HG03439 (cell line): ENCODE results near the gene HJURP.

Experiments
- ATAC-seq: cut with Tn5 transposase; IDR thresholded peaks from one replicate; pipeline ENCODE4 v1.9.1; 2021; ENCODE audit warnings: mild to moderate bottlenecking, moderate library complexity; ENCODE audit not compliant: unreplicated experiment

HJURP gene

DNA sequence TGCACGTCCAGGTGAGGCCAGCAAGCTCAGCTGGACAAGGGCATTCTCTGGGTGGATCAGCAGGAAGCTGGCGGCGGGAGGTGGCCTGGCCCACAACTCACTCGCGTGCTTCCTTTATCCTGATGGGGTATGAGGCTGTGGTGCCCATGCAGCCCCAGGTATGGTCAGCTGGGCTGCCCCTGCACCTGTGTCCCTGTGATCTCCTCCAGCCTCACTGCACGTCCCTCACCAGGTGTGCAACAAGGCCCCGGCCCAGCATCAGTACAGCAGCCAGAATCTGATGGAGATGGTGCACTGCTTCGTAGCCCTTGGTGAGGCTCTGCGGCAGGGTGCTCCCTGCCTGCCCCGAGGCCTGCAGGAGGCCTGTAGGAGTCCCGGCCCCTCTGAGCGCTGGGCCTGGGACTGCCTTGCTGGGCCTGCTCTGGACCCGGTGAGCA, 58.6 kb downstream of the HJURP start:
- ATAC-seq: no peak

DNA sequence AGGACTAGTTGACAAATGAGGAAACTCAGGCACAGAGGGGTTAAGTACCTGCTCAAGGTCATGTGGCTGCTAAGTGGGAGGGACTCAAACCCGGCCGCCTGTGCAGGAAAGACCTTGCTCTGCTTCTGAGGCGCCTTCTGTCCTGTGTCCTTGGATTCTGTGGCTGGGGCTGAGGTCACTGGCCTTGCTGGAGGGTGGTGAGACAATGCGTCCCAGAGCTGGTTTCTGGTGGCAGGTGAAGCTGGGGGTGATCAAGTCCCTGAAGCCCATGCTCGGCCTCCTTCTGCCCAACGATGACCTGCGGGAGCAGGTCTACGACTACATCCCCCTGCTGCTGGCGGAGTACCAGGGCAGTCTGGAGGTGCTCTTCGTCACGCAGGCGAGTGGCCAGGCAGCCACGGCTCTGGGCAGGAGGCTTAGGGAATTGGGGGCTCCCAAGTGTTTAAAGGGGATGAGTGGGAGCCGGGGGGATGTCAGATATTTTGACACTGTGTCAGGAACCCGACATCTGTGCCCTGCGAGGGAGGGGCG, 60.1 kb downstream of the HJURP start:
- ATAC-seq: no peak

DNA sequence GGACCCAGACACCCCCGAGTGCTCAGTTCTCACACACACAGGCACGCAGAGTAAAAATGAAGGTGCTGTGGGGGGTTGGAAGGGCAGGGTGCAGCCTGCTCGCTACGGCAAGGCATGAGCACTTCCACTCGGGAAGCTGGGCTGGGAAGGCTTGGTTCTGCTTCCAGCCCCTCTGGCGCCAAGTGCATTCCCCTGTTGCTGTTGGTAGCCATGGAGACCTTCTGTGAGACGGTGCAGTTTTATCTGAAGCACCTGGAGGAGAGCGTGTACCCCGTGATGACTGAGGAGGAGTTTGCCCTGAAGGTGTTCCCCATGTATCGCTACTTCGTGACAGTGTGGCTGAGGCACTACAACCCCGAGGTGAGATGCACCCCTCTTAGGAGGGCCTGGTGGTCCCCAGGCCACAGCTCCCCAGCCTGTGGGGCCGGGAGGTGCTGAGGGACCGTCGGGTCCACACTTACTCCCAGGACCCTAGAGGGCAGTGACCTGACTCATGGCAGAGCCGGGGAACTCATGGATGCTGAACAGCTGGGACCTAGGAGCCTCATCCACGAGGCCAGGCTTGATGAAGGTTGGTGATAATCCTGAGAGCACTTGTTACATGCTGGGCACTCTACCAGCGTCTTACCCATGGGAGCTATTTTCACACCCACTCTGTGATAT, 60.7 kb downstream of the HJURP start:
- no peak for ATAC-seq

DNA sequence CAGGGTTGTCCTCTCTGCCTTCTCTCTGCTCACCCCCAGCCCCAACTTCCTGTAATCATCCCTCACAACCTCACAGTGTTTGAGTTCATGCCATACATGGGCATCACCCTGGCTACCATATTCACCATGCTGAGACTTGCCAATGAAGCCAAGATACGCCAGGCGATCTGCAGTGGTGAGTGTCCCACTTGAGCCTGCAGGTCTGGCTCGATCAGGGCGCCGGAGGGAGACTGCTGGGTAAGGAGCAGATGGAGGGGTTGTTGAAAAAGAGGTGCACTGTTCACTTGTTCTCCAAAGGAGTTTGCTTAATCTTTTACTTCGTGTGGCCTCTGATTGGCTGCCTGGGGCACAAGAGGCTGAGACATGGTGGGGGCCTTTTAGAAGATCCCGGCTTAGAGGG, 61.6 kb downstream of the HJURP start:
- no peak for ATAC-seq

DNA sequence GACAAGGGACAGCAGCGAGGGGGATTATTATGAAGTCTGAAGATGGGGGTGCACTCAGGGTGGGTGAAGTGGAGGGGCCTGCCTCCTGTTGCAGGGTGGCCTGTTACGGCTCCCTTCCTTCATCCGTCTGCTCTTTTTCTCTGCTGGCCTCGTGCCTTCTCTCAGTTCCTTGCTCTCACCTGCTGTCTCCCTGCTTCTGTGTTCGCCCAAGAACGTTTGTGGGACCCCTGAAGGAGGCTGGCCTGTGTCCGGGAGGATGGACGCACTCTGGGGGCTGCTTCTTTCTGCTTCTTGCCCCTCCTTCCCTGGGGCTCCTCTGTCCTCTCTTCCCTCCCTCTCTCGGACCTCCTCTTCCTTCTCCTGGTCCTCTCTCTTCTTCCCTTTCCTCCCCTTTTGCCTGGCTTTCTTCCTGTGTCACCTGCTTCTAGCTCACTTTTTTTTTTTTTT, 62.4 kb downstream of the HJURP start:
- no peak for ATAC-seq

DNA sequence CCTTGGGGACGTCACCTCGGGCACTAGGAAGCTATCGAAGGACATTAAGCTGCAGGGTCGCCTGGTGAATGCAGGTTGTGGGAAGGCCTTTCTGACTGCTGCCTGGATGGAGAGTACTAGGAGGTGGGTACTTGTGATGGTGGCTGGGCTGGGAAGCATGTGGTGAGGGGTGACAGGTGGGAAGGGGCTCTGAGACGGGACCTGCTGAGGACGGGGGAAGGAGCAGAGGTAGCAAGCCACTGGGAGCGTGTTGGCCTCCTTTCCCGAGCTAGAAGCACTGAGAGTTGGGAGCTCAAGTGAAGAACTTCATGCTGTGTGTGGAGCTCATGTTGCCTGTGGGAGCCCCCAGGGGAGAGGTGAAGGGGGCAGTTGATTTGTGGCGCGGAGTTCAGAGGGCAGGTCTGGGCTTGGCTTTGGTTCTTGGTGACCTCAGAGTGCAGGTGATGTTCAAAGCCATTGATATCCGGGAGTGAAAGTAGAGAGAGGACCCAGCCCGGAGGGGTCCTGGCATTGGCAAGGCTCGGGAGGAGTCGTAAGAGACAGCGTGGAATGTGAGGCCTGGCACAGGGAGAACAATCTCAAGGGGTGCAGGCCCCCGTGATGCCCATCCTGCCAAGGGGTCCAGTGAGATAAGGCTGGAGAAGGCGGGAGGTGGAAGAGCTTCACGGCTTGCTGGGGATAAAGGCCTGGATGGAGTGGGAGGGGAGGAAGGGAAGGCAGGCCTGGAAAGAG, 63.0 kb downstream of the HJURP start:
- no peak for ATAC-seq

DNA sequence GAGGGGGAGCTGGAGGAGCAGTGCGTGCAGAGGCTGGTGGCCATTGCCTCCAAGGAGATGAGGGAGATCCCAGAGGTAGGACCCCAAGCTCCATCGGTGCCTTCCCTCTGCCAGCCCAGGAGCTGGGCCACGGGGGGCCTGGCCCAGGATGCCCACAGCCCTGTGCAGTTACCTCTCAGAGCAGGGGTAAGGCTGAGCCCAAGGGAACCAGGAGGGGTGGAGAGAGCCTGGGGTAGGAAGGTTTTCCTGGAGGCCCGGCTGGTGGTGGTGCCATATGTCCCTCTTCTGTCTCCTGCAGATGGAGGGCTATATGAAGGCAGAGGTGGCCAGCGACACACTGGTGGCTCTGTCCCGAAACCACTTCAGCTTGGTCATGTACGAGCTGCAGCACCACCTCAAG, 64.8 kb downstream of the HJURP start:
- no peak for ATAC-seq
